Endothelial cell of umbilical vein (primary cell): ENCODE measurements around the gene GRM4.

Experiments
- EZH2 ChIP-seq: IDR thresholded peaks from 2 replicates; pipeline ENCODE4 v1.6.1; 2012; ENCODE audit warnings: borderline replicate concordance, low read depth, mild to moderate bottlenecking, moderate library complexity, low read length, inconsistent platforms; ENCODE audit not compliant: severe bottlenecking
- GATA2 ChIP-seq: IDR thresholded peaks from 2 replicates; pipeline ENCODE4 v1.7.0; 2011; ENCODE audit warnings: low read depth, mild to moderate bottlenecking, moderate library complexity, mixed read lengths, low read length; ENCODE audit not compliant: insufficient read length, insufficient read depth
- MAX ChIP-seq: IDR thresholded peaks from 2 replicates; pipeline ENCODE4 v1.6.1; 2011; ENCODE audit not compliant: insufficient read depth, insufficient read length
- MYC ChIP-seq: IDR thresholded peaks from one replicate; pipeline ENCODE4 v1.6.1; 2011; ENCODE audit warnings: mild to moderate bottlenecking, low read depth, low read length
- POLR2A ChIP-seq: IDR thresholded peaks from 2 replicates; pipeline ENCODE4 v1.6.1; 2012; ENCODE audit warnings: low read depth, mild to moderate bottlenecking, control low read depth, low read length
- POLR2AphosphoS5 ChIP-seq: IDR thresholded peaks from 2 replicates; pipeline ENCODE4 v1.6.1; 2012; ENCODE audit warnings: low read depth, mild to moderate bottlenecking, control low read depth, low read length, moderate library complexity; ENCODE audit not compliant: insufficient read depth
- TF ChIP-seq, protein P1 (sequence below), 2 donors: IDR thresholded peaks; 1 replicate in 1 of 2; 2 replicates in 1 of 2; pipeline ENCODE4 v1.5.1; 2011; ENCODE audit warnings: low read length in 2 of 2, mild to moderate bottlenecking in 2 of 2, moderate library complexity in 2 of 2, control low read depth in 1 of 2, inconsistent platforms in 1 of 2, low read depth in 1 of 2; ENCODE audit not compliant: insufficient read depth in 1 of 2; ENCODE audit errors: extremely low read depth in 1 of 2

- TF ChIP-seq POLR2AphosphoS5 (no peak), POLR2A (no peak), MYC (no peak), MAX (no peak), GATA2 (no peak), EZH2 (no peak)
- TF ChIP-seq, protein P1, sequence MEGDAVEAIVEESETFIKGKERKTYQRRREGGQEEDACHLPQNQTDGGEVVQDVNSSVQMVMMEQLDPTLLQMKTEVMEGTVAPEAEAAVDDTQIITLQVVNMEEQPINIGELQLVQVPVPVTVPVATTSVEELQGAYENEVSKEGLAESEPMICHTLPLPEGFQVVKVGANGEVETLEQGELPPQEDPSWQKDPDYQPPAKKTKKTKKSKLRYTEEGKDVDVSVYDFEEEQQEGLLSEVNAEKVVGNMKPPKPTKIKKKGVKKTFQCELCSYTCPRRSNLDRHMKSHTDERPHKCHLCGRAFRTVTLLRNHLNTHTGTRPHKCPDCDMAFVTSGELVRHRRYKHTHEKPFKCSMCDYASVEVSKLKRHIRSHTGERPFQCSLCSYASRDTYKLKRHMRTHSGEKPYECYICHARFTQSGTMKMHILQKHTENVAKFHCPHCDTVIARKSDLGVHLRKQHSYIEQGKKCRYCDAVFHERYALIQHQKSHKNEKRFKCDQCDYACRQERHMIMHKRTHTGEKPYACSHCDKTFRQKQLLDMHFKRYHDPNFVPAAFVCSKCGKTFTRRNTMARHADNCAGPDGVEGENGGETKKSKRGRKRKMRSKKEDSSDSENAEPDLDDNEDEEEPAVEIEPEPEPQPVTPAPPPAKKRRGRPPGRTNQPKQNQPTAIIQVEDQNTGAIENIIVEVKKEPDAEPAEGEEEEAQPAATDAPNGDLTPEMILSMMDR (IDR thresholded peaks at IDR 0.05; ENCODE audit: extremely low read depth in 1 of 2, insufficient read depth in 1 of 2, low read depth in 1 of 2, low read length in 2 of 2), result no peak
Measured at GRCh38 chr6:34148631-34149451, 3.0 kb upstream of the GRM4 start.
